NOMO-1 treated with dmso at 0.1 percent for 144 hours (cell line): ENCODE data around the gene NSD1.
"Not testable (repeated sequence)": the region's sequence is repeated elsewhere in the genome, so short reads cannot be mapped to it uniquely, and the experiment has no call there.

Source experiments
- DNase-seq: peaks from one replicate; lab custom pipeline; 2025; ENCODE audit not compliant: unreplicated experiment; lab: John Stamatoyannopoulos, UW

Gene NSD1

DNA sequence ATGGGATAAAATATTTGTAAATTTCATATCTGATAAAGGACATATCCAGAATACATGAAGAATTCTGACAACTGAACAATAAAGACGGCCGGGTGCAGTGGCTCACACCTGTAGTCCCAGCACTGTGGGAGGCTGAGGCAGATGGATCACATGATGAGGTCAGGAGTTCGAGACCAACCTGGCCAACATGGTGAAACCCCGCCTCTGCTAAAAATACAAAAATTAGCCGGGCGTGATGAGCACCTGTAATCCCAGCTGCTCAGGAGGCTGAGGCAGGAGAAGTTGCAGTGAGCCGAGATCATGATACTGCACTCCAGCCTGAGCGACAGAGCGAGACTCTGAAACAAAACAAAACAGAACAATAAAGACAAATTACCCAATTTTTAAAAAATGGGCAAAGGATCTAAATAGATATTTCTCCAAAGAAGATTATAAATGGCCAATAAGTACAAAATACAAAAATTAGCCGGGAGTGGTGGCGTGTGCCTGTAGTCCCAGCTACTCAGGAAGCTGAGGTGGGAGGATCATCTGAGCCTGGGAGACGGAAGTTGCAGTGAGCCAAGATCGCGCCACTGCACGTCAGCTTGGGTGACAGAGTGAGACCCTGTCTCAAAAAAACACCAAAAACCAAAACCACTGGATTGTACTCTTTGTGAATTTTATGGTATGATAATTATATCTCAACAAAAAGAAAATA is 9.6 kb upstream of the NSD1 start:
- no peak for DNase-seq

DNA sequence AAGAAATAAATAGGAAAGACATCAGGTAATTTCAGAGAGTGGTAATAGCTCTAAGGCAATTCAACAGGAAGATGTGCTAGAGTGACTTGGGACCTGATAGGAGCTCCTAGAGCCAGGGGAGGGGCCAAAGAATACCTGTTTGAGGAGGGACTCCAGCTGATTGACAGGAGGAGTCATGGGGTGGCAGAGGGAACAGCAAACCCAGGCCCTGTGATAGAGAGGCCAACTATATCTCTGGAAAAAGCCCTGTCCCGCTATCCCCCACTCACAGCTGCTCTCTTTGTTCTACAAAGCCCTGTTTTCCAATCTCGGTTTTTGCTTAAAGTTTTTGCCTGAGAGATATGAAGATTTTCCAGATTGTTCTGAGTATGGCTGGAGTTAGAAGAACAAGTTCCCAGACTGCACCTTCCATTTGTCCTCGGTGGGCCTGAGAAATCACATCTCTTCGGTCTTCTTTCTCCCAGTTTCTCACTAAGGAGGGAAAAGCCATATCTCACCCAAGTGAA is 9.0 kb upstream of the NSD1 start:
- no peak for DNase-seq

DNA sequence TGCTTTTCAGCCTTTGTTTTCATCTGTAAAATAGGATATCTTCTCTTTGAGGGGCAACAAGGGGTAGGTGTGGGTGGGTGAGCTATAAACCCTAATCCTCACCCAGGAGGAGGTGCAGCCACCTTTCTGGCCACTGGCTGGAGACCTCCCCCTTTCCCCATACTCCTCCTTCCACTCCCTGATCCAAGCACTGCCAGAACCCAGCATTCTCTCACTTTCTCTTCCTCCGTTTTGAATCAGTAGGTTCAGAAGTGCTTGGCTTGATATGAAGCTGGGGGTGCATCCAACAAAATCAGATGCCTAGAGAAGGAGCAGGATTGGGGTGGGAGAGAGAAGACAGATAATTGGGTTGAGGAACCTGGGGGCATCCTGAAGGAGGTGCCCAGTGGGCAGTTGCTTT is 6.8 kb upstream of the NSD1 start:
- DNase-seq, result no peak

DNA sequence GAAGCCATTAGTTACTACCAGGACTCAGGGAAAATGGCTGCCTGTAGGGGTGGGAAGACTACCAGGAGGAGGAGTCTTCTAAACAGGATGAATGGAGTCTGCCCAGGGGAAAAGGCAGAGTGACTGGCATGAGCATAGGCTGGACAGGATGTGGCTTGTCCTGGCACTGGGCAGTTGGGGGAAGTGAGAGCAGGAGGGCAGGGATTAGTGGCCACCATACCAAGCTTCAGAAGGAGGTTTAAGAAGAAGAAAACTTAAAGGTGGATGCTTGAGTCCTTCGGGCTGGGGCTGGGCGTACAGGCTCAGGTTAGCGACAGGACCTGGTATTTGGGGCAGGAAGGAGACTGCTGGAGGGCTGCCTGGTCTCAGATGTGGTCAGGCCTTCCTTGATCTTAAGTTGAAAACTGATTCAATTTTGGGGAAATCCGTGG is 5.0 kb upstream of the NSD1 start:
- no peak for DNase-seq

DNA sequence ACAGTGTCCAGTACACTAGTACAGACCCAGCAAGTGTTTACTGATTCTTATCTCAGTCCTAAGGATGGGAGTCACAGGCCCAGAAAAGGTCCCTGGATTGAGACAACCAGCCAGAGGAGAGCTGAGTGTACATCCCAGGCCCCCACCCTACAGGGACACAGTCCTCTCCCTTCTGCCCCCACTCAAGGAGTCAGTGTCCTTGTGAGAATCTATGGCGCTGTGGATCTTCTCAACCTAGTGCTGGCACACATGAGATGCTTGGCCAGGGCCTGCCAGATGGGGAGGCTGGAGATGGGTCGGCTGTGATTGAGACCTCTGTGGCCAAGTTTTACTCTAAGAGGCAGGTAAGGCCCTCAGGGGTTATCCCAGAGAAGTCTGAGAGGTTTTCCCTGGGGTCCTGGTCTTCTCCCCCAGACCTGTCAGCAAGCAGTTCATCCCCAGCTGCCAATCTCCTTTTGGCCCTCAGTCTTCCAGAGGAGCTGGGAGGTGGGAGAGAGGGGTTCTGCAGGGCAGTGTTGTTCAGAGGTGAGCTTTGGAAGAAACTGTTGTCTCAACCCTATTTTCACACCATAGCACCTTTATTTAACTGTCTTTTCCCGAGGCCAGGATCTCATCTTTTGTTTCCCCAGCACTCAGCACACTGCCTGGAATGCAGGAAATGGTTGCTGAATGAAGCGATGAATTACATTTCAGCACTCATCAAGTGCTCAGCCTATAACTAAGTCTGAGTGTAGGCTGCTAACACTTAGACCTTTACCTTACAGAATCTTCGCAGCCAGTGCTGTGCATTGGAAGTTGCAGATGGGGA is 3.2 kb upstream of the NSD1 start:
- no peak for DNase-seq

DNA sequence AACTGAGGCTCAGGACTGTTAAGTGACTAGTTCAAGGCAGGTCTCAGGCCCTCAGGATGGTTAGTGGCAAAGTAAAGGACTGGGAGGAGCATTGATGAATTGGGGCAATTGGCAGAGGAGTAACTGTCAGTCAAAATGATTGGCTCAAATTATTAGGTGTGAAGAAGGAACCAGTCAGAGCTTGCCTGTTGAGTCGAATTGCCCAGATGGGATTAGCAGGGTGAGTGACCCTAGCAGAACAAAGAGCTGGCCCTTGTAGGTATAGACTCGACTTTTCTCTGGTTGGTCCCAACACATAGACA is 2.6 kb upstream of the NSD1 start:
- DNase-seq, result no peak

DNA sequence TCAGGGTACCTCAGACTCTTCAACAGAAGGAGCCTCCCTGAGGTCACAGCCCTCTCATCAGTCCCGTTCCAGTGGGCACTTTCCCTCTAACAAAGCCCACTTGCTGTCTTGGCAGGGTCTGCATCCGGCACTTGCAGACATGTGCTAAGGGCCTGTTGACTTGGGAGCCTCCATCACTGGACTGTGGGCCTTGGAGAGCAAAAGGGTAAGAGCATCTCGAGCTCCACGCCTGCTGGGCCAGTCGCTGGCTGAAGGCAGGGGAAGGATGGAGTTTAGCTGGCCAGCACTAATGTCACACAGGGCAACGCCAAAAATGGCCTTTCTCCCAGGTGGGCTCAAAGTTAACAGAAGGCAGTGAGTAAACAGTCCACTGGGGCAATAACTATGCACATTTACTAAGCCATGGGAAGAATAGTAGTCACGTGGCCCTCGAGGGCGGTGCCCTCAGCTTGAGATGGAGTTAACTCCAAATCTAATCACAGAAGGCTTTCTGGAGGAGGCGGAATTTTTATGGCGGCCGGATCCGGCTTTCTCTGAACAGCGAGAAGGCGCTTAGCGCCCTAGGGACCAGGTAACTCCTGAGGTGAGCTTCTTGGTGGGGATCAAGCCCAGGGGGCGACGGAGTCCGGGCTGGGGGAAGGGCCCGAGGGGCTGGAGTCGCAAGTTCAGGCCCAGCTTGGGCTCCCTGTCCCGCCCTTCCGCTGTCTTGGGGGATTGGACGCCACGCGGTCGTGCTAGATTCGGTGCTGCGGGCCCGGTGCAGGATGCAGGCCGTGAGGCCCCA is 2.0 kb upstream of the NSD1 start:
- no peak for DNase-seq

DNA sequence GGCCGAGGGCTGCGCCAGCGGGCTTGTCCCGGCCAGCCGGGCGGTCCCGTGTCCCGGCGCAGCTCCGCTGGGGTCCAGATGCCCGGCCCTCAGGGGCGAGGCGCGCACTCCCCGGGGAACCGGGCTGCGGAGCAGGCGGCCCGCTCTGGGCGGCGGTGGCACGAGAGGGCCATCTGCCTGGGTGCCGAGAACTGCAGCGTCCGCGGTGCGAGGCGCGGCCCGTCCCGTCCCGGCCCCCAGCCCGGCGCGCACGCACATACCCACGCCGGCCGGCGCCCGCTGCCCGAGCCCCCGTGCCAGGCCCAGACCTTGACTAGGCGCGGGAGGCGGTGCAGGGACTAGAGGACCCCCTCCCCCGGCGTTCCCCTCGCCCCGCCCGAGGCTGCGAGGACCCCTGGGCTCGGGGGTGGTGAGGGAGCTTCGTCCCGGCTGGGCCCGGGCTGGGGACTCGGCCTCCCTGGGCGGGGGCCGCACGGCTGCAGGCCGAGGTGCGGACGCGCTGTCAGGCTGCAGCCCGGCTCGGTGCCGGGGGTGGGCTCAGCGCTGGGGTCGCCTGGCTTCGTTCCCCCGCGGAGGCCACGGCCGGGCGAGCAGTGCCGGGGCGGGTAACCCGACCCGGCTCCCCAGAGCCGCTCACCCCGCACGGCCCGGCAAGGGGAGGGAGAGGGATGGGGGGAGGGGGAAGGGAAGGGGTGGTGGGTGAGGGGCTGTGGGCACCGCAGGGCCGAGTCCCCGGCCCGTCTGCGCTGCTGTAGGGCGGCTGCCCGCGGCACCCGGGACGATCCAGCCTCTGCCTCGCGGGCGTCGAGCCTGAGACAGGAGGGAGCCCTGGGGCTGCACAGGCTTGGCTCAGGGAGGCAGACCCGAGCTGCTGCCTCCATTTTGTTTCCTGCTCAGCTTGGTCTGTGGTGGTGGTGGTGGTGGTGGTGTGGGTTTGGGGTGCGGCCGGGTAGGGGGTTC is 1.2 kb upstream of the NSD1 start:
- DNase-seq, result no peak

DNA sequence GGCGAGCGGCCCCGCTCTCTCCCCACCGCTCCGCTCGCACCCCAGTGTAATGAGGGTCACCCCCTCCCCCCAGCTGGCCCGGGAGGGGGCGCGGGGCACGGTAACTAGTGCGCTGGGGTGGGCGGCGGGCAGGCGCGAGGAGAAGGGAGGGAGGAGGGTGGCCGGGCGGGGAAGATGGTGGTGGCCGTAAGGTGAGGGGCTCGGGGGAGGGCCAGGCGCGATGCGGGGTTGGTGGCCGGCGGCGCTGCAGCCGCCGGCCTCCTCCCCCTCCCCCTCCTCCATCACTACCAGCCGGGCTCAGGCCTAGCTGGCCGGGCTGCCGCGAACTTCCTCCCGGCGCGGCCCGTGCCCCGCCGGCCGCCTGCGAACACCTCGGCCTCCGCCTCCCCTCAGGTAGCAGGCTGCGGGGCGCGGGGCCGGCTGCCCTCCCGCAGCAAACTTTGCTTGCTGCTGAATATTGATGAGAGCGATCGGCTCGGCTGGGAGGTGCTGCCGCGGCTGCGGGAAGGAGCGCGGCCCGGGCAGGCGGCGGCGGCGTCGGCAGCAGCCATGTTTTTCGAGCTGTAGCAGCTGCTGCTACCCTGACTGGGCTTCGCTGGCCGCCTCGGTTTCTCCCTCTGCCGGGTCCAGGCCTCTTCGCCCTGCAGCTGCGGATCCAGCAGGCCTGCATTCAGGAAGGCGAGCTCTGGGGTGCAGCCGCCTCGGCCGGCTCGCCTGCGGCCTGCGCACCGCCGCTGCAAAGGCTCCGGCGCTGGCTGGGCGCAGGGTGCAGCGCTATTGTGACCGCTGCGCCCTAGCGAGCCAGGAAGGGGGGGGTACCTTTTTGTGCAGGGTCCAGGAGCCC is 502 bp downstream of the NSD1 start:
- peak; percentile 32 for DNase-seq

DNA sequence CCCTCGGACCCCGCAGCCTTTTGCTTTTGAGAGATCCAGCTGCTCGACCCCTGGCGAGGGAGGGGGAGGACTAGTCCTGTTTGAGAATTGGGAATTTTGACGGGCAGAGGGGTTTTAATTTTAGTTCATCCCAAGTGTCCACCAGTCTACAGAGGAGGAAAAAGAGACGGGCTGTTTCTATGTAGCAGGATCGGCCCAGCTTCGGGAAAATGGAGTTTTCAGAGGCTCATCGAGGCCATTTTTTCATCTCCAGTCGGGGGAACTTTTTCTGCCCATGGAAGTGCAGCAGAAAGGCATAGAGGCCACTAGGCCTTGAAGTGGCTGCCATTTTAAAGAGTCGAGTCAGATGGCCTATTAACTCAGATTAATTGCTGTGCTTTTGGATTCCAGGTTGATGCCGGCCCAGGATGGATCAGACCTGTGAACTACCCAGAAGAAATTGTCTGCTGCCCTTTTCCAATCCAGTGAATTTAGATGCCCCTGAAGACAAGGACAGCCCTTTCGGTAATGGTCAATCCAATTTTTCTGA is 1.2 kb downstream of the NSD1 start:
- no peak for DNase-seq

DNA sequence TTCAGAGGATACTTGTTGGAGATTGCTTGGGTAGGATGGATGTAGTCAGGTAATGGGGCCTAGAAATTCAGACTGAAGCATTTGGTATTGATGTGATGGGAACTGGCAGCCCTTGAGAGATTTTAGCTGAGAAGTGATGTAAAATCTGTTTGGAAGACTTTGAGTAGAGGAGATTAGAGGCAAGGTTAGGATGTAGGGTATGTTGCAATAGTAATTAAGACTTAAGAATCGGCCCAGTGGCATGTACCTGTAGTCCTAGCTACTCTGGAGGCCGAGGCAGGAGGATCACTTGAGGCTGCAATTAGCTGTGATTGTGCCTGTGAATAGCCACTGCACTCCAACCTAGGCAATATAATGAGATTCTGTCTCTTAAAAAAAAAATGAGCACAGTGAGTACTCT is 6.7 kb downstream of the NSD1 start:
- DNase-seq, result no peak

DNA sequence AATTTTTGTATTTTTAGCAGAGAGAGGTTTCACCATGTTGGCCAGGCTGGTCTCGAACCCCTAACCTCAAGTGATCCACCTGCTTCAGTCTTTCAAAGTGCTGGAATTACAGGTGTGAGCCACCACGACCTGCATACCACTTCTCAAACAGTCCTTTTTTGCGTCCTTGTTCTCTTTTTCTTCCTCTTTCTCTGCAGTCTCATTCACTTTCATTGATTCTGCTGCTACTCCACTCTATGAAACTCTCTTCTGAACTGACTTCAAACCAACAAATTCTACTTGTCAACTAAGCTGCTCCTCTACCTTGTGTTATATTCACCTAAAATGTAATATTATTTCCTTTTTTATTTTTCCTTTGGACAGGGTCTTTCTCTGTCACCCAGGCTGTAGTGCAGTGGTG is 7.9 kb downstream of the NSD1 start:
- DNase-seq, result no peak

DNA sequence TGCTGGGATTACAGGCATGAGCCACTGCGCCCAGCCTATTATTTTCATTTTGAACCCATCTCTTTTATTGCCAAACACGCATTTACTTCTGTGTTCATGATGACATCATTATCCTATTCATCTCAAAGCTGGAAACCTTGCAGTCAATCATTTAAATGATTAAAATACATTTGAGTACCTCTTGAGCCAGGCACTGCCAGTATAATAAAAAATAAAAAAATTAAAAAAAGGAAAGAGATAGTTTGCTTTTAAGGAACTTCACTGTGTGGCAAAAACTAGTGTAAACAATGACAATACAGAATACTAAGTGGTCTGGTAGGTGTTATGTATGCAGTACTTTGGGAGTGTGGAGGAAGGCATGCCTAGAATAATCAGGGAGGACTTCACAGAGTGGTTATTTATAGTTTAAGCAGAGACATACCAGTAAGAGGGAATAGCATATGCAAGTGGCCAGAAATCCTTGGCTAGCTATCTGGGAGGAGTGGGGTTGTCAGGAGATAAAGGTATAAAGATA is 8.6 kb downstream of the NSD1 start:
- DNase-seq, result no peak

DNA sequence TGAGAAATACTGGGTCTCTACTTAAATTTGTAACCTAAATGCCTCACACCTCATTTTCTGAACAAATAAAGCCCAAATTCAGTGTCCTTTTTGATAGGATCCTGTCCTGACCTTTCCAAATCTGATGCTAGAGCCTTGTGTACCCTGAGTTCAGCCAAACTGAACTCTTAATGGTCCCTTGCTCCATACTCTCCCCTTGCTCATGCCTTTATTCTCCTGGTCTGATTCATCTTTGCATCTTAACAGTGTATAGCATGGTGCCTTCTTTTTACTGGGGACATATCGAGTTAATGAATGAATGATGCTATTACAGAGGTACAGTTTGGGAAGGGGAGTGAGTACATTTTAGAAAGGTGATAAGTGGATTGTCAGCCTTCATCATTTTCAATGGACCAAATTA is 9.2 kb downstream of the NSD1 start:
- DNase-seq, result no peak

DNA sequence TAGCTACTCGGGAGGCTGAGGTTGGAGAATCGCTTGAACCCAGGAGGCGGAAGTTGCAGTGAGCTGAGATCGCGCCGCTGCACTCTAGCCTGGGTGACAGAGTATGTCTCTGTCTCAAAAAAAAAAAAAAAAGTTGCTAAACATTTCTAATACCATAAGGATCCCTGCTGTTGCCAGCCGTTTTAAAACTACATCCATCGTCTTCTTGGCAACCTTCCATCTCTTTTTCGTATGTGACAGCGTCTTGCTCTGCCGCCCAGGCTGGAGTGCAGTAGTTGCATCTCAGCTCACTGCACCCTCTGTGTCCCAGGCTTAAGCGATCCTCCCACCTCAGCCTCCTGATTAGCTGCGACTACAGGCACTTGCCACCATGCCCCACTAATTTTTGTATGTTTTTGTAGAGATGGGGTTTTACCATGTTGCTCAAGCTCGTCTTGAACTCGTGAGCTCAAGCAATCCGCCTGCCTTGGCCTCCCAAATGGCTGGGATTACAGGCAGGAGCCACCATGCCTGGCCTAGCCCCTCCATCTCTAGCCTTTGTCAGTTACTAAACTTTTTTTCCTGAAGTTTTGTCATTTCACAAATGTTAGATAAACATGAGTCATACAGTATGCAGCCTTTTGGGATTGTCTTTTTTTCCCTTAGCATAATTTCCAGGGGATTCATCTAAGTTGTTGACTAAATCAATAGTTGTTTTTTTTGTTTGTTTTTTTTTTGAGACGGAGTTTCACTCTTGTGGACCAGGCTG is 13.5 kb downstream of the NSD1 start:
- DNase-seq, result no peak

DNA sequence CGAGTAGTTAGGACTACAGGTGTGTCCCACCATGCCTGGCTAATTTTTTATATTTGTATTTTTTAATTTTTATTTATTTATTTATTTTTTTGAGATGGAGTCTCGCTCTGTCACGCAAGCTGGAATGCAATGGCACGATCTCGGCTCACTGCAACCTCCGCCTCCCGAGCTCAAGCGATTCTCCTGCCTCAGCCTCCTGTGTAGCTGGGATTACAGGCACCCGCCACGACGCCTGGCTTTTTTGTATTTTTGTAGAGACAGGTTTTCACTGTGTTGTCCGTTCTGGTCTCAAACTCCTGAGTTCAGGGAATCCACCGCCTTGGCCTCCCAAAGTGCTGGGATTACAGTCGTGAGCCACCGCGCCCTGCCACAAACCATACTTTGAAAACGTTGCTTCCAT is 16.5 kb downstream of the NSD1 start:
- not testable (repeated sequence) for DNase-seq

DNA sequence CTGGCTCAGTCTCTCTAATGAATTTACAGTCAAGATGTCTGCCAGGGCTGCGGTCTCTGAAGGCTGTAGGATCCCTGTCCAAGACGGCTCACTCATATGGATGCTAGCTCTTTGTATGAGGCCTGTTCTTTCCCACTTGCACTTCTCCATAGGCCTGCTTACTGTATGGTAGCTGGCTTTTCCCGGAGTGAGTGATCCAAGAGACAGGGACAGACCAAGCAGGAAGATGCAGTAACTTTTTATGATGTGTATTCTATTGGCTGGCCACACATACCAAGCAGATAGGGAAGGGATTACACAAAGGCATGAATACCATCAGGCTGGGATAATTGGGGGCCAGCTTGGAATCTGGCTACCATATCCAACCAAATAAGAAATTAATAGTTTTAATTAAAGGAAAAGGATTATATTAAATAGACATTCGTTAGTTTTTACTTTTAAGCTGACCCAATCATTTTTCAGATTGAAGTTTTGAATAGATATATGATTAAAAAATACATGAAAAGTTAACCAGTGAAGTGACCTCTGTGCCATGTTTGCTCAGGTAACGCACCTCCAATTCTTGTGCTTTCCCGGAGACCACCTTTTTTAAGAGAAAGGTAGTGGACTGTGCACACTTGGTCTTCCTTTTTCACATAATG is 20.6 kb downstream of the NSD1 start:
- no peak for DNase-seq

DNA sequence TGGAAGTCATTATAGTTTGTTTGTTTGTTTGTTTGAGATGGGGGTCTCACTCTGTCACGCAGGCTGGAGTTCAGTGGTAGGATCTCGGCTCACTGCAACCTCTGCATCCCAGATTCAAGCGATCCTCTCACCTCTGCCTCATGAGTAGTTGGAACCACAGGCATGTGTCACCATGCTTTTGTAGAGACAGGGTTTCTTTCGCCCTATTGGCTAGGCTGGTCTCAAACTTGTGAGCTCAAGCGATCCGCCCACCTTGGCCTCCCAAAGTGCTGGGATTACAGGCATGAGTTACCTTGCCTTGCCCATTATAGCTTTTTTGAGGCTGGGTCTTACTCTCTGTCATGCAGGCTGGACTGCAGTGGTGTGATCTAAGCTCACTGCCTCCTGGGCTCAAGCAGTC is 28.8 kb downstream of the NSD1 start:
- DNase-seq, result no peak
